Measurements from ENCODE around the gene AARS2. TPM values are rescaled to one million over a fixed set of nuclear protein-coding genes. Genes with fewer than 3 reads are reported as not detected.

AARS2 gene
- total RNA-seq, 1 experiment from 2014 or later, result 21.7 TPM

- no peak overlapping the region for H3K4ac ChIP-seq (ENCODE audit: low read depth, low read length)
- no peak overlapping the region for H2BK15ac ChIP-seq (ENCODE audit: low read depth, low read length)
- H2BK5ac ChIP-seq (ENCODE audit: insufficient read length, low read length), result no peak overlapping the region
- no peak overlapping the region for H2BK12ac ChIP-seq (ENCODE audit: insufficient read length, low read depth, low read length)
- no peak overlapping the region for H2BK20ac ChIP-seq (ENCODE audit: low read depth, low read length, poor library complexity, severe bottlenecking)
- H3K23ac ChIP-seq (ENCODE audit: insufficient read length, low read depth, low read length), result no peak overlapping the region
- no peaks in the 10 kb centered on the region for H3K79me2 ChIP-seq (ENCODE audit: insufficient read depth, low read length)
- H3K4me3 Mint-ChIP-seq, result peak overlapping the region in 1 of 2 experiments; percentile 18; a peak in 1 of 5 replicates
- H4K20me1 ChIP-seq (ENCODE audit: control insufficient read depth, insufficient read depth, insufficient read length), result no peaks in the 10 kb centered on the region
- no peaks in the 10 kb centered on the region for H3K27me3 Mint-ChIP-seq (ENCODE audit: low read depth)
- no peak overlapping the region for H2AK5ac ChIP-seq (ENCODE audit: insufficient read length, low read length)
- no peak overlapping the region for H4K8ac ChIP-seq (replicated peaks; ENCODE audit: insufficient read length, low read depth, low read length)
- no peaks in the 10 kb centered on the region for H3K79me1 ChIP-seq (ENCODE audit: insufficient read depth, low read depth, low read length, poor library complexity, severe bottlenecking)
- no CpG with 5 or more reads among the region's 5 CpGs for WGBS (ENCODE audit: extremely low coverage, insufficient read length, low lambda C conversion rate)
- H3T11ph ChIP-seq (ENCODE audit: low read length), result no peak overlapping the region
- H3K4me1 Mint-ChIP-seq, result no peaks in the 10 kb centered on the region
- H3K18ac ChIP-seq (ENCODE audit: insufficient read length, low read depth, low read length), result peak overlapping the region; percentile 35
- no peak for DNase-seq
- no peaks in the 10 kb centered on the region for H3K23me2 ChIP-seq (ENCODE audit: insufficient read length, low read depth, low read length, poor library complexity, severe bottlenecking)
- H3K56ac ChIP-seq (ENCODE audit: insufficient read length, low read depth, low read length), result no peak overlapping the region
- H3K9me3 Mint-ChIP-seq, result no peaks in the 10 kb centered on the region
- H3K4me2 ChIP-seq (ENCODE audit: insufficient read depth, insufficient read length, low read length), result no peak overlapping the region
- no peak overlapping the region for H4K91ac ChIP-seq (ENCODE audit: insufficient read length, low read depth, low read length)
- no peaks in the 10 kb centered on the region for H3K9me3 ChIP-seq (ENCODE audit: control insufficient read depth, low read depth, low read length)
- H3K27me3 ChIP-seq (ENCODE audit: insufficient read depth, low read length), result peaks cover 2% of the 10 kb centered on the region; the same call in 1 of the 2 replicates
- no peak for TF ChIP-seq CTCF (conservative IDR thresholded peaks at IDR 0.05)
- peaks cover 39 to 88% (median 85%) of the 10 kb centered on the region in 3 experiments for H3K36me3 Mint-ChIP-seq (ENCODE audit: insufficient read depth in 1 of 3, low read depth in 3 of 3)
- no peak overlapping the region for H3K14ac ChIP-seq (ENCODE audit: insufficient read depth, low read length)
- no peak overlapping the region for H2BK120ac ChIP-seq (ENCODE audit: low read depth, low read length, poor library complexity, severe bottlenecking)
- no peaks in the 10 kb centered on the region for H3K4me1 ChIP-seq (ENCODE audit: insufficient read depth, low read length)
- no peak overlapping the region for H4K5ac ChIP-seq (ENCODE audit: insufficient read length, low read depth, low read length)
- H3K27ac ChIP-seq (ENCODE audit: insufficient read length, low read depth, low read length), result no peak overlapping the region
- no peak overlapping the region for H3K9ac ChIP-seq (ENCODE audit: extremely low read depth, insufficient read length, low read length)
- H2AFZ ChIP-seq (ENCODE audit: low read length), result no peak overlapping the region
- peak overlapping the region; percentile 70 to 92 (median 90); a peak in 5 of 7 replicates for H3K27ac Mint-ChIP-seq
Observed at GRCh38 chr6:44305200-44305725, 7.9 kb downstream of the AARS2 start.

Measured in H9 (cell line).